OCI-LY1 (cell line): ENCODE data around the gene SERP2.

ENCODE experiments used
- EZH2 ChIP-seq: fragments of 200-600 bp; sonication (generic), shearing (Covaris generic); IDR thresholded peaks from 2 replicates; pipeline ENCODE4 v1.8.0; 2017; ENCODE audit warnings: borderline replicate concordance, mixed run types, mild to moderate bottlenecking, antibody characterized with exemption, low read length, moderate library complexity, mixed read lengths
- TF ChIP-seq, protein P1 (sequence below): fragments of 200-600 bp; sonication (generic), shearing (Covaris generic); IDR thresholded peaks from 2 replicates; pipeline ENCODE4 v1.5.1; 2017; ENCODE audit warnings: mild to moderate bottlenecking, antibody characterized with exemption, low read length, moderate library complexity, mixed read lengths

DNA sequence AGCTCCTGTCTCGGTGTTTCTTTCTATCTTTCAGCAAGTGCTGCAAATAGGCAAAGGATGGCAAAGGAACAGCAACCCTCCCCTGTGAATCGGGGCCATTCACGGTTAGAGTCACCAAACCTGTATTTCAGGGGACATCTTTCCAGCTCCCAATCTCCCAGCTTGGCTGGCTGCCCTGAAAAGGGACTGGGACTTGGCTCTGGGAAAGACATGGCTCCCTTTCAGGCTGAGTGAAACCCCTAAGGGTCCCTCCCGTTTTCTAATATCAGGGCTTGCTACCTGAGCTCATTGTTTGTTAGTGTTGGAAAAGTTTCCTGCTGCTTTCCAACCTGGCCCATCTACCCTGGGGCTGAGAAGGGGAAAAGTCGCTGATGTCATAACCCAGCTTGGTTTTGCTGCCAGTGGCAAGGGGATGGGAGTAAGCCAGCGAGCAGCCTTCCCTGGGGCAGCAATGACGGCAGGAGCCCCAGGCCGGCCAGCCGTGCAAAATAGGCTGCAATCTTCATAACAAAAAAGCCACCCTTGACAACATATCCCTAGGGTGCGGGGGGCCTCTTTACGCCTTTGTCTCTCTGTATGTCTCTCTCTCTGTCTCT is 29.9 kb downstream of the SERP2 start:
- TF ChIP-seq, protein P1, sequence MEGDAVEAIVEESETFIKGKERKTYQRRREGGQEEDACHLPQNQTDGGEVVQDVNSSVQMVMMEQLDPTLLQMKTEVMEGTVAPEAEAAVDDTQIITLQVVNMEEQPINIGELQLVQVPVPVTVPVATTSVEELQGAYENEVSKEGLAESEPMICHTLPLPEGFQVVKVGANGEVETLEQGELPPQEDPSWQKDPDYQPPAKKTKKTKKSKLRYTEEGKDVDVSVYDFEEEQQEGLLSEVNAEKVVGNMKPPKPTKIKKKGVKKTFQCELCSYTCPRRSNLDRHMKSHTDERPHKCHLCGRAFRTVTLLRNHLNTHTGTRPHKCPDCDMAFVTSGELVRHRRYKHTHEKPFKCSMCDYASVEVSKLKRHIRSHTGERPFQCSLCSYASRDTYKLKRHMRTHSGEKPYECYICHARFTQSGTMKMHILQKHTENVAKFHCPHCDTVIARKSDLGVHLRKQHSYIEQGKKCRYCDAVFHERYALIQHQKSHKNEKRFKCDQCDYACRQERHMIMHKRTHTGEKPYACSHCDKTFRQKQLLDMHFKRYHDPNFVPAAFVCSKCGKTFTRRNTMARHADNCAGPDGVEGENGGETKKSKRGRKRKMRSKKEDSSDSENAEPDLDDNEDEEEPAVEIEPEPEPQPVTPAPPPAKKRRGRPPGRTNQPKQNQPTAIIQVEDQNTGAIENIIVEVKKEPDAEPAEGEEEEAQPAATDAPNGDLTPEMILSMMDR: no peak
- TF ChIP-seq EZH2: no peak
